ENCODE measurements around the gene ASB7.
"Not testable (repeated sequence)": the region's sequence is repeated elsewhere in the genome, so short reads cannot be mapped to it uniquely, and the experiment has no call there.

The ASB7 gene

DNA sequence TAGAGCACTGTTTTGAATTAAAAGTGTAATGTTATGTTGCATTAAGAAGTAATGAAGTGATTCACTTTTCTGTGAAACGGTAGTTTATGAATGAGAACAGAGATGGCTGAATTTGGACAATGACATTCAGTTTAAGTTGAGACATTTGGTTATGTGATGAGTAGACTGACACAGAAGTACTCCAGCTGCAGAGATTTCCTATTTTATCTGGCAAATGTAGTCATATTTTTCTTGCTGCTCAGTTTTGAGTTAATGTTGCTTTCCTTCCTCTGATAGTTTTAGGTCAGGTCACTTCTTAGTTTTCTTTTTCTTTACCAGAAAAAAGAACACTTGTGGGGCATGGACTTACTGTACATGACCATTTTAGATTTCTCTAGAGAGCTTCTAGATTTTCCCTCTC is 51.2 kb downstream of the ASB7 start:
- FAIRE-seq = no peak

DNA sequence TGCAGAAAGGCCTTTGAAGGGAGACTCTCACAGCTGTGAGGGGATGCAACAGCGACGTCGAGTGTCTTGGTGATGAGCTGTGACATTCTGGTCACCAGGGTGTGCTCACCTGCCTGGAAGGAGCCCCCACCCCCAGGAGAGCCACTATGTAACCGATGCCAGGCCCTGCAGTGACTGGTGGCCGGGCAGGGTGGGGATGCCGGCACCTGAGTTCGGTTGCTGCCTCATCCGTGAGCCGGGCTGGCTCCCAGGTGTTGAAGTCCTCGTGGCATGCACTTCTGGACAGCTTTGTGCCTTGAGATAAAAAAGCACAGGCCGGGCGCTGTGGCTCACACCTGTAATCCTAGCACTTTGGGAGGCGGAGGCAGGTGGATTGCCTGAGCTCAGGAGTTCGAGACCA is 56.5 kb downstream of the ASB7 start:
- FAIRE-seq = no peak

DNA sequence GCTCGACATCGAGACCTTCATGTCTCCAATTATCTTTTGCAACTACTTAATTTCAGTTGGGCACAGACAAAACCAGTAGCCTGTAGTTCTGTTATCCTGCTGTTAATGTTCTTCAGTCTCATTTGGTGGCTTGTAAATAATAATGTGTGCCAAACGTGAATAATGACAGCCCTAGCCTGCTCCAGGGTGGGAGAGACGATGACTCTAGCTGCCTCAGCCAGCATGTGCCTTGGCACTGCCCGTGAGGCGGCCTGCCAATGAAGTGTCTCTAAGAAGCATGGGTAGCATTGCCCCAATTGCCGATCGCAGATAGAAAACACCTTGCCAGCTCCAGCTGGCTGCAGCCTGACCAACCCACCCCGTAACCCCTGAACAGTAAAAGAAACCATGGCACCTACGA is 58.8 kb downstream of the ASB7 start:
- no peak for FAIRE-seq

DNA sequence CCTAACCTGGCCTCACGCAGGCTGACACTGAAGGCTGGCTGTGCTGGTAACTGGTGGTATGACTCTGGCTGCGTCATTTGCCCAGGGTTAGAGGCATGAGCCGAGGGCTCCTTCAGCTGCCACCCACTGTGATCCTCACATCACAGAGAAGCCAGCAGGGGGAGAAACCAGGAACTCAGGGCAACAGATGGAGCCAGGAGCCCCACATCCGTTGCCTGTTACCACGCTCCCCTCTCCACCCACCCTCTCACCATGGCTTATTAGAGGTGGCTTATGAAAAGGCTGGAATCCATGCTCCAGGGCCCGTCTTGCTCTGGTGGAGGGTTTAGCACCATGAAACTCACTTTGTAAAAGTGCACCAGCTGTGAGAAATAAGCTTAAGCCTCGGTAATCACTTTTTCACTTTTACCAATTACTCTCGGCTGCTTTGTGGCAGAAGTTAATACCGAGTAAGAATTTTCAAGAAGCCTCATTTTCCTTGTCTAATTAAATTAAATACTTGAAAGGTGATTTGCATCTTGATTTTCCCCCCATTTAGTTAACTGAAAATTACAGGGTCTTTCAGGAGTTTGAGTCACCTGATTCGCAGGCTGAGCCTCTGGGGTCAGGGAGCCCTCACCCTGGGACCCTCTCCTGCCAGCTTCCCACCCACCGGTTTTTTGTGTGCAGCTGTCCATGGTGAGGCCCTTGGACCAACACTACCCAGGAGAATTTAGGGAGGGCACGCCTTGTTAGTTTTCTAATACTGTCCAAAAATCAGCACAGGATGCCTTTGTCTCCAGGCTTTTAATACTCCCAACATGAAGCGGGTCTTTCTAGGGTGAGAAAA is 60.9 kb downstream of the ASB7 start:
- FAIRE-seq = no peak

DNA sequence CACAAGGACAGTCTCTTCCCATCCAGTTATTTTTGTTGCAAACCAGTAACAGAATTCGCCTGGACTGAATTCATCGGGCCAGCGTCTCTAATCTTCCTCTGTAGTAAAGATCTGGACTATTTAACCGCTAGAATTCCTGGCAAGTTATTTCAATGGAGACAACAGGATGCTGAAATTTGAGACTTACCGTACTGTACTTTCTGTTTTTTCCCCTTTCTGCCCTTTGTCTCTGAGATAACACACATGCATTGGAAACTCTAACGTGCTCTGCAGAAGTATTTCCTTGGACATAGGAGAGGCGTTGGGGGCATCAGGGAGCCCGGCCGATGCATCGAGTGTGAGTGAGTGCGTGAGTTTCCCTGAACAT is 61.5 kb downstream of the ASB7 start:
- FAIRE-seq = no peak

DNA sequence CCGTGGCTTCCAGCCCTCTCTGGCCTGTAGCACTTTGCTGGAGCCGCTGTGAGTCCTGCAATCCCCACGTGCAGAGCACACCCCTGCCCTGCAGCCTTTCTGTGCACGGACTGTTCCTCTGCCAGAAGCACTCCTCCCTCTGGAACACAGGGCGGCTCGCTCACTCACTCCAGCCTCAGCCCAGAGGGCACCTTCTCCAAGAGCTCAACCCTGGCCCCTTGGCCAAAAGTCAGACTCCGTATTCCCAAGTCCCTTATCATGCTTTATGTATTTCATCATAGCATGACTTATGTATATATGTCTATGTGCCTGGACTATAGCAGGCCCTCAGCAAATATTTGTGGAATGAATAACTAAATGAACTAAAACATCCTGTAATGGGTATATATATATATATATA is 63.2 kb downstream of the ASB7 start:
- FAIRE-seq = no peak

DNA sequence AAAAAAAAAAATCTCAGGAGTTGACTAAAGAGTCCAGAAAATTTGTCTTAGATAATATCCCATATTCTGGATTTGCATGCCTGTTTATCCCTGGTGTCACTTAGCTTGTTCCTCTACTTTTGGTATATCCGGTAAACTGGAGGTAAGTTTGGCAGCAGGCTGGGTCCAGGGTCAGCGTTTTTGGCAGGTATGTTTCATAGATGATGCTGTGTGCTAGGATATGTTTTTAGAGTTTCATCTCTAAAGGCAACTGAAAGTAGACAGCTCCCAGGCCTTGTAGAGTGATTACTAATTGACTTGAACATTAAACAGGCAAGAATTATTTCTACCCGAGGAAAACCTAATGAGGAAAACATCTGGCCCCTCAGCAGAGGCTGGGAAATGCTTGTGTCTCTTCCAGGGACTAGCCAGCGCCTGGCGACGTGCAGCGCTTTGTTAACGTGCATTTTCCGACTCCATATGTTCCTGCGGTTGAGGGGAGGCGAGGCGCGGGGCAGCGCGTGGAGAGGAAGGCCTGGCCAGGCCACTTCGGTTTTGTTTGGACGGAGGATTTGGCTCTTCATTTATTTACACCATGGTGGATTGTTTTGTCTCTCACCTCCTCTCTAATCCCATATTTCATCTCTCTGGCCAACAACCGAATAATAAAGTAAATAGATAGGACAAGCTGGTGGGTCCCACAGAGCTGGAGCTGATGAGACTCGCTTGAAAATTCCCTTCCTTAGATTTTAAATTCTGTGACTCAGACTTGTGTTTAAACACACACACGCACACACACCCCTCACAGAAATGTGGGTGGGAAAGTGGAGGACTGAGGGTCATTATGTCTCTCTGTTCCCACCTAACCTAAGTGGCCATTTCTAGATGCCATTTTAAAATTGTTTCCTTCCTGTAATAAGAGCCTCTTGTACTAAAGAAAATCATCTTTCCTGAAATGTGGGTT is 65.3 kb downstream of the ASB7 start:
- FAIRE-seq = no peak

DNA sequence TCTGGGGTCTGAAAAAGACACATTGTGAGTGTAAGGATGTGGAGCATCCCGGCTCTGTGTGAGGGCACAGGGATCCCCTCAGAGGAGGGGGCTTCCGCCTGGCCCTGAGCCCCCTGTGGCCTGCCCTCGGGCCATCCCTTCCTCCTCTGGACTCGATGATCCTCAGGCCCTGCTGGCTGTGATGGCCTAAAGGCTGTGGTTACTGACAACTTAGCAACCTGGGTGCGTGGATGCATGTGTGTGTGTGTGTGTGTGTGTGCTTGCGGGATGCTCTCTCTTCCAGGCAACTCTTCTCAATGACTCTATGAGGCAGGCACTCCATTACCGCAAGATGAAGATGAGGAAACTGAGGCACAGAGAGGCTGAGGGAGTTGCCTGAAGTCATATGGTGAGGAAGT is 66.0 kb downstream of the ASB7 start:
- FAIRE-seq = no peak

DNA sequence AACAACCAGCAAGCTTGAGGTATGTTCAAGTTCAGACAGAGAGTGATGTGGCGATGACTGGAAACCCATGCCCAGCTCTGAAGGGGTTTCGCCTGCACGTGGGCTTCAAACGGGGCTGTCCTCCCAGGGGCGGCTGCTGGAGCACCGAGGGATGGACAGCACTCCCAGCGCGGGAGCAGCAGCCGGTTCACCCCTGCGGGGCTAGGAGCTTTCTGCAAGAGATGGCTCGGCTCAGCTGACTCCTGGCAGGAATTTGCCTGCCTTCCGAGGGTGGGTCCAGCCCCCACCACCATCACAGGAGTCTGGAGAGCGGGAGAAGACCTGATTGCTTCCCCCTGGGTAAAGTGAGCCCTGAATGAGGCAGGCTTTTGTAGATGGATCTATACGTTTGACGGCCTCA is 66.9 kb downstream of the ASB7 start:
- FAIRE-seq = no peak

DNA sequence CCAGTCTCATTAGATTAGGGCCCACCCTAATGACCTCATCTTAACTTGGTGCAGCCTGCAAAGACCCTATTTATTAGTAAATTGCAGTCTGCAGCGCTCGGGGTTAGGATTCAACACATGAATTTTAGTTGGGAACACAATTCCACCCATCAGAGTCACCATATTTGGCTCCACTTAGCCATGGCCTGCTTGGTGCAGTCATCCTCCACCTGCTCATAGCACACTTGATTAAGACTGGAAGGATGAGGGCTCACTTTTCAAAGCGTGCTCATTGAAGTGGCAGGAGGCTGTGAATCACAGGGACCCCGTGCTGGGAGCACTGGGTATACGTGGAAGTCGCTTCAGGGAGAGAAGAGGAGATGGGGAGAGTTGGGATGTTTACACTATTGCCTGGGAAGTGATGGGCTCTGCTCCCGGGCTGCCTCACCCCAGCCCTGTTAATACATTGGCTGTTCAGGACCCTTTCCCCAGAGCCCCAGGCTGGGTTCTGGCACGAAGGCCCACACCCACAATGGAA is 68.2 kb downstream of the ASB7 start:
- FAIRE-seq = no peak

DNA sequence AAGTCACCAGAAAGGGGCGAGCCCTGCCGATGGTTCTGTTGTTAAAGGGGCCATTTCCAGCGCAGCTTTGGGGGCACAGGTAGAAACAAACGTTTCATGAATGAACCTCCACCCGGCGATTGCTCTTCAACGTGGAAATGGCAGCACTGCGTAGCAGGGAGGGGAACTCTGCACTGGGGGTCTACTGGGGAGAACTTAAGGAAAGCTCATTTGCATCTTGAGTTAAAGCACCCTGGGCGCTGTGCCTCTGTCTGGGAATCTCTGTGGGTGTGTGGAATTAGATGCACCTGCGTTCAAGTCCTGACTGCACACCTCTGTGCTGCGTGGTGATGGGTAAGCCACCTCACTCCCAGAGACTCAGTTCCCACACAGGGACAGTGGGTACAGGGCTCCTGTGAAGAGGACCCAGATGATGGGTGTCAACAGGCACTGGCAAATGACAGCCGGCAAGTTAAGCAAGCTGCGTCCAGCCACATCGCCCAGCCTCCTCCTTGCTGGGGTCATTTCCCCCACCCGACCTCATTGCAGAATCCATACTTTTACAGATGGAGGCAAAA is 68.8 kb downstream of the ASB7 start:
- no peak for FAIRE-seq

DNA sequence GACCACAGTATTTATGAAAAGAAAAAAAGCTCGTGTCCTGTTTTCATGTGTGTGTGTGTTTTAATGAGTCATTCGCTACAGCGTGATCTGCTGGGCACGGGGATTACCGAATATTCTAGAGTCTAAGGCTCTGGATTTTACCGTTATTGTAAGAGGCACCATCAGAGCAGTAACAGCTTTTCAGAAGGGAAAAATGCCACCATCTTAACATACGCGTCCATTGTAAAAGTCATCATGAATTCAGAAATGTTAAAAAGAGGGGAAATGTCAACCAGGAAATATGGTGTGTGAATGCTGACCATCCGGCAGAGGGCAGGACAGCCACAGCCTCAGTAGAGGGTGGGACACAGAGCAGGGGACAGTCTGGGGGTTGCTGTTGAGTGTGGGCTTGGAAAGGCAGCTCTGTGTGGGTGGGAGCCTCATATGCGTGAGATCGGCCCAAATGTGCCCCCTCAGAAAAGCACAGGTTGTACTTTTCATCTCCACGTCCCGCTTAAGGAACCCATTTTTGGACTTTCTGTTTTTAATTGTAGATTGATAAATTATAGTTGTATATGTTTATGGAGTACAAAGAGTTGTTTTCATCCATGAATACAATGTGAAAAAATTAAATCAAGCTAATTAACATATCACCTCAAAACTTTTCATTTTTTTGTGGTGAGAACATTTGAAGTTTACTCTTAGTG is 69.6 kb downstream of the ASB7 start:
- FAIRE-seq = no peak

DNA sequence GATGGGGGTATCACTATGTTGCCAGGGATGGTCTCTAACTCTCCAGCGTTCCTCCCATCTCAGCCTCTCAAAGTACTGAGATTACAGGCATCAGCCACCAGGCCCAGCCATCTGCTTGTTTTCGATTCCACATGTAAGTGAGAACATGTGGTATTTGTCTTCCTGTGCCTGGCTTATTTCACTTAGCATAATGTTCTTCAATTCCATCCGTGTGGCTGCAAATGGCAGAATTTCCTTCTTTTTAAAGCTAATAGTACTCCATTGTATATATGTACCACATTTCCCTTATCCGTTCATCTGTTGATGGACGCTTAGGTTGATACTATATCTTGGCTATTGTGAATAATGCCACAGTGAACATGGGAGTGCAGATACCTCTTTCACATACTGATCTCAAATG is 70.6 kb downstream of the ASB7 start:
- FAIRE-seq = no peak

DNA sequence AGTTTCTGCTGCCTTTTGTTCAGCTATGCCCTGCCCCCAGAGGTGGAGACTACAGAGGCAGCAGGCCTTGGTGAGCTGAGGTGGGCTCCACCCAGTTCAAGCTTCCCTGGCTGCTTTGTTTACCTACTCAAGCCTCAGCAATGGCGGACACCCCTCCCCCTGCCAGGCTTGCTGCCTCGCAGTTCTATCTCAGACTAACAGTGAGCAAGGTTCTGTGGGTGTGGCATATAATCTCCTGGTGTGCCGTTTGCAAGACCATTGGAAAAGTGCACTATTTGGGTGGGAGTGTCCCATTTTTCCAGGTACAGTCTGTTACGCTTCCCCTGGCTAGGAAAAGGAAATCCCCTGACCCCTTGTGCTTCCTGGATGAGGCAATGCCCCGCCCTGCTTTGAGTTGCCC is 76.8 kb downstream of the ASB7 start:
- not testable (repeated sequence) for FAIRE-seq

DNA sequence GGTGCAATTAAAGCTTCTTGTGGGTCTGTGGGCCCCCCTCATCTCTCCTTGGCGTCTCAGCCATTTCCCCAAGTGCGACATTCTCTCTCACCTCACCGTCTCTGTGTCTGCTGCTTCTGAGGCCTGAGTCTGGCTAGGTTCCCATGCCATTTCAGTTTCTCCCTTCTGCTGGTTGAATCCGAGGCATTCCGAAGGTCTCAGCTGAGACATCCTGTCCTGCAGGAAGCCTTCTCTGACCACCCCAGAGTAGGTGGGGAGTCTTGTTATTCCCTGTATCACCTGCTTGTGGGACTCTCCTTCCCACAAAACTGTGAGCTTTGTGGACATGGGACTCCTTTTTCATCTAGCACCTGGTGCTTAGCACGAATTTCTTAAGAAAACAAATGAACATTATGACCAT is 78.3 kb downstream of the ASB7 start:
- no peak for FAIRE-seq

DNA sequence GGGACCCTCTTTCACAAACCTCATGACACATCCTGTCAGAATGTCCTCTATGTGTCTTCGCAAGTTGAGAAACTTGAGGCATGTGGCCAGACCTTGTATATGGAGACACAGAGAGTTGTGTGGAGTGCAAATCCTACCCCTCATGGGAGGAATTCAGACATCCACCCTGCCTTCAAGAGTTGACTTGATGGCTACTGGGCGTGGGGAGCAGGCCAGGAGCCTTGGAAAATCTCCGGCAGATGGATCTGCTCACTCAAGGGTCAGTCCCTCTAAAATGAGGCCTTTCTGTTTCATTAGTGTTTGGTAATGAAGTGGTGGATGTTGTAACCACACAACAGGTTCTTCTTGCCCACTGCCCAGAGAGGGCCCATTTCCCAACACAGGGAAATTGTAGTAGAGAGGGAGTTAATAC is 79.0 kb downstream of the ASB7 start:
- no peak for FAIRE-seq

DNA sequence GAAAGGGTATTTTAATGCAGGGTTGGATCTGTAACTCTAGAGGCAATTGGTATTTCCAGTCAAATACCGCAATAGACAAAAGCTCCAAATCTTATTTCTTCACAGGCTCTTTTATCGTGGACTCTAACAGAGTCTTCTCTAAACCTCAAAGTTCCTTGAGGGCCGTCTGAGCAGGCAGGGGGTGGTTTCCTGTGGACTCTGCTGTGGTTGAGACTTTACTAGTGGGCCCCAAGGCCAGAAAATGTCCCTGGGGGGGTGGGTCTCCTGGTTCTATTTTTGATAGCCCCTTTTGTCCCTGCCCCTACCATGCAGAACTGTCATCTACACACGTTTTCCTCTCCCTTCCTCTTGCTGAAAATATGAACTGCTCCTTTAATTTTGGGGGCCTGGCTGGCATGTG is 80.1 kb downstream of the ASB7 start:
- no peak for FAIRE-seq

DNA sequence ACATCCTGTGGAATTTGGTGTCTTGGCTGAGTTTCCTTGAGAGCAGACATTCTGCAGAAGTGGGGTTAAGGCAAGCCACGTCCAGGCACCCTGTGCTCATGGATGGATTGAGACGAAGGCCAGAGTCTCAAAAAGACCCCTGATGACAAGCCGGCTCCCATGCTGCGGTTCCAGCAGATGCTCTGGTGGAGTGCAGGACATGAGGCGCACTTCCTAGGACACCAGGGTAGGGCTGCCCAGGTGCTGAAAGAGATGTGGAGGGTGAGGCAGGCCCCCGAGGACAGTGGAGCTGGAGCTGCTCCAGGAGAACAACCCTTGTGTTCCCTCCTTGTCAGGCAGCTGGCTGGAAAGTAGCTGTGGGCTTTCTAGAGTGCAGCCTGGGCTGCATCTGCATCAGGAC is 81.0 kb downstream of the ASB7 start:
- FAIRE-seq = no peak

DNA sequence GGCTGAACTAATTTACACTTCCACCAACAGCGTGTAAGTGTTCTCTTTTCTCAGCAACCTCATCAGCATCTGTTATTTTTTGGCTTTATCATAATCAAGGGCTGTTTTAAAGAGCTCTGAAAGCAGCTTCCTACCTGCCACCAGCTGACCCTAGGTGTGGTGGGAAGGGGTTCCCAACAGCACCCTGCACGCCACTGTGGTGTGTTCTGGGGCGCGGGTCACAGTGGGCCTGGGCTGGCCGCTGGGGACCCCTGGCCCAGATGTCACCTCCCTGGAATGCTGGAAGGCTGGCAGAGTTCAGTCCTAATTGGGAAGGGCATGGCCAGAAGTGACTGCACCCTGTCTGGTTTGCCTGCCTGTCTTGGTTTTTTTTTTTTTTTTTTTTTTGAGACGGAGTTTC is 82.2 kb downstream of the ASB7 start:
- FAIRE-seq = no peak

DNA sequence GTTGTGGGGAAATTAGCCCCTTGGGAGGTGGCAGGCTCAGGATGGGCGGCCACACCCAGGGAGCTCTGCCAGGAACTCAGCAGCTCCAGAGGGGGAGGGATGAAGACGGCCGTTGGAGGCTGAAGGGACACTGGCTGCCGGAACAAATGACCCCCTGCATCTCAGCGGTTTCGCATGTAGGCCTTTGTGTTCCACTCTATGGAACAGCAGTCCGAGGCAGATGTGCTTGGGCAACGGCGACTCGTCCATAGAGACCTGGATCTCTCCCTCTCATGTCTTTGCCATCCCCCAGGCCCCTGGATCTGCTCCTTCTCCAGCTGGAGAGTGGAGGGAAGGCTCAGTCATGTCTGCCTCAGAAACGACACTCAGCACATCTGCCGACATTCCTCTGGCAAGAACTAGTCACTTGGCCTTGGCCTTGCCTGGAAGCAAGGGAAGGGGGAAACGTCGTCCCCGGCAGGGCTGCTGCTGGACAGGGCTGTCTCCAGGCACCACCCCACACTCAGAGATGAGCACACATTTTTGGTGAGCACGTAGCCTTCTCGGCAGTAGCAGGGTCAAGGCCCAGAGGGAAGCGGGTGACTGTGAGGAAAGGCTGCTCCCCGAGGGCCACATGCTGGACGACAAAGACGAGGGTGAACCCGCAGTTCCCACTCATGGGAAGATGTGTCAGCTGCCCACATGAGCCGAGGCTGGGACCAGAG is 83.8 kb downstream of the ASB7 start:
- FAIRE-seq = no peak

DNA sequence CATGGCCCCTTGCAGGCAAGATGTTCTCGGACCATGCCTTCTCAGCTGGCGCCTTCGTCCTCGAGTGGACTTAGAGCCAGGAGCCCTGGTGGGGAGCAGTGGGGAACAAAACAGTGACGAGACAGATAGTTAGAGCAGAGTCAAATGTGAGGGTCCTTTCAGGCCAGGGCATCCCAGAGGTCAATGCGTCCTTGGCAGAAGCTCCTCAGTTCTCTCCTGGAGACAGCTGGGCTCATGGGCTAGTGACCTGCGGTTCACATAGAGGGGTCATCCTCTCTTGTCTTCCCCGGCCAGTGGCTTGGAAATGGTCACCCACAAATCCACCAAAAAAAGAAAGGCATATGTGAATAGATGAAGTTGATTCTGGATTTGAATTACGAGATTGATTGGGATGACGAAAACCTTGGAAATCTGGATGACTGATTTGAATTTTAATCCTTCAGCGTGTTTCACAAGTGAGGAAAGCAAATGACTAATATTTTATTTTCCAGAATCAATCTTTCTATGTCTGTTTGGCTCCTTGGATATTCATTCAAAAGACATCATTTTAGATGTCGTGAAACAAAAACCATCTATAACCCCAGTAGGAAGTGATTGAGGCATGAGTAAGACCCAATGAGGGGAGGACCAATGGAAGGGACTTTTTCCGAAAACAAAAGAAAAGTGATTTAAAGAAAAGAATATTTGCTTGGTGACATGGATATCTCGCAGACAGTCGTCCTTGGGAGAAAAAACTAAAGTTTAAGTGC is 84.5 kb downstream of the ASB7 start:
- FAIRE-seq = no peak

Data from G401.6 (cell line).